ENCODE results near the gene CXCR5.

The CXCR5 gene

GRCh38 chr11:118899296-118899688 is 15.6 kb downstream of the CXCR5 start:
- H3K27ac ChIP-seq (ENCODE audit: low read length) = peak overlapping the region; percentile 55
- peak overlapping the region in 1 of 2 donors; percentile 42 for H3K9ac ChIP-seq (ENCODE audit: low read length in 2 of 2)
- peaks cover 30 to 36% of the 10 kb centered on the region in 2 donors for H3K36me3 ChIP-seq (ENCODE audit: control insufficient read depth in 2 of 2, insufficient read depth in 2 of 2, low read length in 2 of 2)
- H3K9me3 ChIP-seq (ENCODE audit: control insufficient read depth in 2 of 2, low read length in 2 of 2) = no peaks in the 10 kb centered on the region
- no peaks in the 10 kb centered on the region for H3K27me3 ChIP-seq (ENCODE audit: control insufficient read depth in 1 of 2, insufficient read depth in 2 of 2, low read length in 2 of 2)
- H3K4me1 ChIP-seq (ENCODE audit: control insufficient read depth, insufficient read depth, low read length) = peaks cover 25% of the 10 kb centered on the region
- H3K4me3 ChIP-seq (ENCODE audit: low read length in 2 of 2) = no peak overlapping the region

- H3K27ac ChIP-seq (ENCODE audit: low read length) = peak overlapping the region; percentile 55
- H3K4me1 ChIP-seq (ENCODE audit: control insufficient read depth, insufficient read depth, low read length) = peaks cover 28% of the 10 kb centered on the region
- peaks cover 30 to 40% of the 10 kb centered on the region in 2 donors for H3K36me3 ChIP-seq (ENCODE audit: control insufficient read depth in 2 of 2, insufficient read depth in 2 of 2, low read length in 2 of 2)
- peak overlapping the region in 1 of 2 donors; percentile 42 for H3K9ac ChIP-seq (ENCODE audit: low read length in 2 of 2)
- no peaks in the 10 kb centered on the region for H3K9me3 ChIP-seq (ENCODE audit: control insufficient read depth in 2 of 2, low read length in 2 of 2)
- H3K4me3 ChIP-seq (ENCODE audit: low read length in 2 of 2) = no peak overlapping the region
- no peaks in the 10 kb centered on the region for H3K27me3 ChIP-seq (ENCODE audit: control insufficient read depth in 1 of 2, insufficient read depth in 2 of 2, low read length in 2 of 2)
Observed at GRCh38 chr11:118899706-118900360, 16.1 kb downstream of the CXCR5 start.

- Histone ChIP-seq H3K27ac (ENCODE audit: low read length) (peak overlapping the region; percentile 55), H3K27me3 (ENCODE audit: control insufficient read depth in 1 of 2, insufficient read depth in 2 of 2, low read length in 2 of 2) (no peaks in the 10 kb centered on the region), H3K36me3 (ENCODE audit: control insufficient read depth in 2 of 2, insufficient read depth in 2 of 2, low read length in 2 of 2) (peaks cover 30 to 37% of the 10 kb centered on the region in 2 donors), H3K9ac (ENCODE audit: low read length in 2 of 2) (no peak overlapping the region), H3K4me1 (ENCODE audit: control insufficient read depth, insufficient read depth, low read length) (peaks cover 24% of the 10 kb centered on the region), H3K9me3 (ENCODE audit: control insufficient read depth in 2 of 2, low read length in 2 of 2) (no peaks in the 10 kb centered on the region), H3K4me3 (ENCODE audit: low read length in 2 of 2) (no peak overlapping the region)
Observed at GRCh38 chr11:118900535-118901384, 17.1 kb downstream of the CXCR5 start.

GRCh38 chr11:118901494-118902335 is 18.0 kb downstream of the CXCR5 start:
- Histone ChIP-seq H3K9ac (ENCODE audit: low read length in 2 of 2) (no peak overlapping the region), H3K36me3 (ENCODE audit: control insufficient read depth in 2 of 2, insufficient read depth in 2 of 2, low read length in 2 of 2) (peaks cover 35 to 38% of the 10 kb centered on the region in 2 donors), H3K4me1 (ENCODE audit: control insufficient read depth, insufficient read depth, low read length) (peaks cover 25% of the 10 kb centered on the region), H3K4me3 (ENCODE audit: low read length in 2 of 2) (no peak overlapping the region), H3K9me3 (ENCODE audit: control insufficient read depth in 2 of 2, low read length in 2 of 2) (no peaks in the 10 kb centered on the region), H3K27me3 (ENCODE audit: control insufficient read depth in 1 of 2, insufficient read depth in 2 of 2, low read length in 2 of 2) (no peaks in the 10 kb centered on the region), H3K27ac (ENCODE audit: low read length) (no peak overlapping the region)

GRCh38 chr11:118902336-118903203 is 18.9 kb downstream of the CXCR5 start:
- peaks cover 35 to 39% of the 10 kb centered on the region in 2 donors for H3K36me3 ChIP-seq (ENCODE audit: control insufficient read depth in 2 of 2, insufficient read depth in 2 of 2, low read length in 2 of 2)
- H3K4me3 ChIP-seq (ENCODE audit: low read length in 2 of 2) = no peak overlapping the region
- H3K27ac ChIP-seq (ENCODE audit: low read length) = peak overlapping the region; percentile 58

GRCh38 chr11:118903204-118904015 is 19.7 kb downstream of the CXCR5 start:
- Histone ChIP-seq H3K9me3 (ENCODE audit: control insufficient read depth in 2 of 2, low read length in 2 of 2) (no peaks in the 10 kb centered on the region), H3K27ac (ENCODE audit: low read length) (peak overlapping the region; percentile 58), H3K4me3 (ENCODE audit: low read length in 2 of 2) (no peak overlapping the region), H3K36me3 (ENCODE audit: control insufficient read depth in 2 of 2, insufficient read depth in 2 of 2, low read length in 2 of 2) (peaks cover 35 to 40% of the 10 kb centered on the region in 2 donors), H3K27me3 (ENCODE audit: control insufficient read depth in 1 of 2, insufficient read depth in 2 of 2, low read length in 2 of 2) (no peaks in the 10 kb centered on the region), H3K4me1 (ENCODE audit: control insufficient read depth, insufficient read depth, low read length) (peaks cover 30% of the 10 kb centered on the region), H3K9ac (ENCODE audit: low read length in 2 of 2) (no peak overlapping the region)

More at GRCh38 chr11:118902336-118903203, 18.9 kb downstream of the CXCR5 start:
- Histone ChIP-seq H3K27me3 (ENCODE audit: control insufficient read depth in 1 of 2, insufficient read depth in 2 of 2, low read length in 2 of 2) (no peaks in the 10 kb centered on the region), H3K9ac (ENCODE audit: low read length in 2 of 2) (no peak overlapping the region), H3K4me1 (ENCODE audit: control insufficient read depth, insufficient read depth, low read length) (peaks cover 26% of the 10 kb centered on the region), H3K9me3 (ENCODE audit: control insufficient read depth in 2 of 2, low read length in 2 of 2) (no peaks in the 10 kb centered on the region)

GRCh38 chr11:118907051-118908042 is 23.7 kb downstream of the CXCR5 start:
- Histone ChIP-seq H3K27ac (ENCODE audit: low read length) (peak overlapping the region; percentile 53), H3K4me1 (ENCODE audit: control insufficient read depth, insufficient read depth, low read length) (peaks cover 64% of the 10 kb centered on the region)

GRCh38 chr11:118908264-118908663 is 24.6 kb downstream of the CXCR5 start:
- H3K27ac ChIP-seq (ENCODE audit: low read length) = peak overlapping the region; percentile 77
- H3K4me1 ChIP-seq (ENCODE audit: control insufficient read depth, insufficient read depth, low read length) = peaks cover 71% of the 10 kb centered on the region
- H3K4me3 ChIP-seq (ENCODE audit: low read length in 2 of 2) = no peak overlapping the region

More at GRCh38 chr11:118907051-118908042, 23.7 kb downstream of the CXCR5 start:
- no peak overlapping the region for H3K9ac ChIP-seq (ENCODE audit: low read length in 2 of 2)
- peak overlapping the region in 1 of 2 donors; percentile 22 for H3K4me3 ChIP-seq (ENCODE audit: low read length in 2 of 2)
- H3K27me3 ChIP-seq (ENCODE audit: control insufficient read depth in 1 of 2, insufficient read depth in 2 of 2, low read length in 2 of 2) = no peaks in the 10 kb centered on the region
- no peaks in the 10 kb centered on the region for H3K9me3 ChIP-seq (ENCODE audit: control insufficient read depth in 2 of 2, low read length in 2 of 2)
- peaks cover 13 to 19% of the 10 kb centered on the region in 2 donors for H3K36me3 ChIP-seq (ENCODE audit: control insufficient read depth in 2 of 2, insufficient read depth in 2 of 2, low read length in 2 of 2)

More at GRCh38 chr11:118908264-118908663, 24.6 kb downstream of the CXCR5 start:
- H3K27me3 ChIP-seq (ENCODE audit: control insufficient read depth in 1 of 2, insufficient read depth in 2 of 2, low read length in 2 of 2) = no peaks in the 10 kb centered on the region
- H3K9ac ChIP-seq (ENCODE audit: low read length in 2 of 2) = peak overlapping the region in 1 of 2 donors; percentile 55
- peaks cover 13 to 19% of the 10 kb centered on the region in 2 donors for H3K36me3 ChIP-seq (ENCODE audit: control insufficient read depth in 2 of 2, insufficient read depth in 2 of 2, low read length in 2 of 2)
- H3K9me3 ChIP-seq (ENCODE audit: control insufficient read depth in 2 of 2, low read length in 2 of 2) = no peaks in the 10 kb centered on the region

Measured in stomach smooth muscle (tissue), 2 donors.